Naive thymus-derived CD4-positive, alpha-beta T cell (primary cell): Measurements from ENCODE around the gene GPRC5D. TPM values are rescaled to one million over a fixed set of nuclear protein-coding genes. Genes with fewer than 3 reads are reported as not detected.

ENCODE experiments used
- ATAC-seq: fragments of 150-1000 bp; cut with Tn5 transposase; 2 replicates; pipeline ENCODE4 v1.10.0; 2021; ENCODE audit warnings: mild to moderate bottlenecking, moderate library complexity
- CTCF ChIA-PET: fragments of 350-600 bp; sonication (Branson Sonifier 250); formaldehyde crosslinking; loops from one replicate; lab custom pipeline; 2021; ENCODE audit warnings: antibody characterized with exemption; lab: Charles Lee
- POLR2A ChIA-PET: fragments of 350-600 bp; sonication (Branson Sonifier 250); formaldehyde crosslinking; loops from one replicate; lab custom pipeline; 2021; ENCODE audit warnings: antibody characterized with exemption, inconsistent platforms; lab: Charles Lee
- DNase-seq, 9 donors: peaks; one replicate each; pipeline versions ENCODE4 v3.0.0 to v3.0.0-alpha.2; 2020 to 2022; ENCODE audit warnings: mixed read lengths in 1 of 9
- H3K27ac ChIP-seq: one replicate; pipeline ENCODE4 v1.7.0; 2013; ENCODE audit warnings: mild to moderate bottlenecking, low read depth, low read length, moderate library complexity
- H3K27me3 ChIP-seq, 2 donors: one replicate each; pipeline ENCODE4 v1.7.0; 2013; ENCODE audit warnings: low read length in 2 of 2, mild to moderate bottlenecking in 2 of 2, moderate library complexity in 2 of 2; ENCODE audit not compliant: control insufficient read depth in 2 of 2, insufficient read depth in 2 of 2
- H3K36me3 ChIP-seq, 3 experiments: 1 replicate in 2 of 3; 2 replicates in 1 of 3; pipeline ENCODE4 v1.7.0; 2013; ENCODE audit warnings: low read length in 3 of 3, mild to moderate bottlenecking in 3 of 3, moderate library complexity in 1 of 3; ENCODE audit not compliant: insufficient read depth in 3 of 3, control insufficient read depth in 2 of 3
- H3K4me1 ChIP-seq, 2 donors: one replicate each; pipeline ENCODE4 v1.7.0; 2013; ENCODE audit warnings: low read length in 2 of 2, mild to moderate bottlenecking in 2 of 2, moderate library complexity in 1 of 2; ENCODE audit not compliant: control insufficient read depth in 2 of 2, insufficient read depth in 2 of 2
- H3K4me3 ChIP-seq: 2 replicates; pipeline ENCODE4 v1.7.0; 2013; ENCODE audit warnings: mild to moderate bottlenecking, low read length
- H3K9me3 ChIP-seq, 3 experiments: 1 replicate in 2 of 3; 2 replicates in 1 of 3; pipeline ENCODE4 v1.7.0; 2013; ENCODE audit warnings: low read length in 3 of 3; ENCODE audit not compliant: control insufficient read depth in 2 of 3
- H3K27ac Mint-ChIP-seq, 9 donors: one replicate each; pipeline ENCODE4 v1.8.0; 2020 to 2022; ENCODE audit warnings: mixed read lengths in 9 of 9, mild to moderate bottlenecking in 8 of 9, moderate library complexity in 5 of 9, inconsistent platforms in 2 of 9
- H3K27me3 Mint-ChIP-seq, 5 donors: one replicate each; pipeline ENCODE4 v1.8.0; 2021 to 2022; ENCODE audit warnings: mixed read lengths in 5 of 5, mild to moderate bottlenecking in 1 of 5
- H3K36me3 Mint-ChIP-seq, 5 donors: one replicate each; pipeline ENCODE4 v1.8.0; 2020 to 2022; ENCODE audit warnings: mixed read lengths in 5 of 5, mild to moderate bottlenecking in 3 of 5, inconsistent platforms in 1 of 5
- H3K4me1 Mint-ChIP-seq, 7 donors: one replicate each; pipeline ENCODE4 v1.8.0; 2020 to 2022; ENCODE audit warnings: mixed read lengths in 7 of 7, mild to moderate bottlenecking in 3 of 7, inconsistent platforms in 1 of 7
- H3K4me3 Mint-ChIP-seq, 10 donors: one replicate each; pipeline ENCODE4 v1.8.0; 2020 to 2022; ENCODE audit warnings: mild to moderate bottlenecking in 10 of 10, mixed read lengths in 10 of 10, moderate library complexity in 6 of 10, inconsistent platforms in 2 of 10
- H3K9me3 Mint-ChIP-seq, 11 donors: one replicate each; pipeline ENCODE4 v1.8.0; 2020 to 2022; ENCODE audit warnings: mixed read lengths in 11 of 11, mild to moderate bottlenecking in 4 of 11, inconsistent platforms in 1 of 11, moderate library complexity in 1 of 11
- intact Hi-C, 2 donors: fragments of 100-400 bp; cut with micrococcal nuclease; formaldehyde crosslinking; loops; one replicate each; pipeline ENCODE4 v1.15.1; 2023
- polyA plus RNA-seq, 2 donors: library from polyadenylated mRNA; unstranded; fragments of 300-500 nt; fragmentation: Illumina TruSeq; gene quantifications; one replicate each; pipeline ENCODE4 v1.2.3, GENCODE V29; 2021
- total RNA-seq, 6 experiments: library from RNA in 5 of 6; stranded (reverse) in 5 of 6; gene quantifications; 1 replicate in 5 of 6; 2 replicates in 1 of 6; pipeline ENCODE4 v1.2.3 and lab custom pipeline; 2021 to 2026

The GPRC5D gene
- total and polyA plus RNA-seq, 7 experiments from 2014 or later = 0.29 to 0.83 TPM; not detected in 5

DNA sequence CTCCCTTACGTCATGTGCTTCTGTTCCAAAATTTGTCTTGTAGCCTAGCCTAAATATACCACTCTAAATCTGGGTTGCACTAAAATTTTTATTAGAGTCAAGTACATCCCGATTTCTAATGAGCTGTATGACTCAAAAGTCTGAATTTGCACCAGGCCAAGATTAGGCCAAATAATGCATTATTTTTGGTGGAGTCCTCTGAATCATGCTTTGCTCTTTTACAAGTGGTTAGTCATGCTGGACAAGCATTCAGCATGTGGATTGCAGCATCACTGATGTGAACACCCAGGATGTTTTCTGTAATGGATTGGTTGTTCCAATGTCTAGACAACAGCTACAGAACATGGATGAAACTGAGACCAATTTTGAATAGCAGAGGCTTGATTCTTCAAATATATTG lies 24.4 kb upstream of the GPRC5D start:
- Histone ChIP-seq H3K36me3 (peaks cover 0 to 42% (median 0%) of the 10 kb centered on the region in 3 experiments), H3K27me3 (no peaks in the 10 kb centered on the region), H3K4me1 (no peaks in the 10 kb centered on the region), H3K27ac (no peak overlapping the region), H3K4me3 (no peak overlapping the region), H3K9me3 (peaks cover 0 to 13% (median 0%) of the 10 kb centered on the region in 3 experiments)
- peaks cover 27 to 53% (median 41%) of the 10 kb centered on the region in 5 donors for H3K36me3 Mint-ChIP-seq
- no peaks in the 10 kb centered on the region for H3K27me3 Mint-ChIP-seq
- no peak overlapping the region for H3K27ac Mint-ChIP-seq
- peaks cover 9 to 32% (median 20%) of the 10 kb centered on the region in 11 donors for H3K9me3 Mint-ChIP-seq
- intact Hi-C loops = no loop called here
- DNase-seq = no peak
- no peak for ATAC-seq
- ChIA-PET POLR2A (no interaction called here), CTCF (no interaction called here)
- peaks cover 0 to 3% (median 0%) of the 10 kb centered on the region in 7 donors for H3K4me1 Mint-ChIP-seq
- H3K4me3 Mint-ChIP-seq = no peak overlapping the region

DNA sequence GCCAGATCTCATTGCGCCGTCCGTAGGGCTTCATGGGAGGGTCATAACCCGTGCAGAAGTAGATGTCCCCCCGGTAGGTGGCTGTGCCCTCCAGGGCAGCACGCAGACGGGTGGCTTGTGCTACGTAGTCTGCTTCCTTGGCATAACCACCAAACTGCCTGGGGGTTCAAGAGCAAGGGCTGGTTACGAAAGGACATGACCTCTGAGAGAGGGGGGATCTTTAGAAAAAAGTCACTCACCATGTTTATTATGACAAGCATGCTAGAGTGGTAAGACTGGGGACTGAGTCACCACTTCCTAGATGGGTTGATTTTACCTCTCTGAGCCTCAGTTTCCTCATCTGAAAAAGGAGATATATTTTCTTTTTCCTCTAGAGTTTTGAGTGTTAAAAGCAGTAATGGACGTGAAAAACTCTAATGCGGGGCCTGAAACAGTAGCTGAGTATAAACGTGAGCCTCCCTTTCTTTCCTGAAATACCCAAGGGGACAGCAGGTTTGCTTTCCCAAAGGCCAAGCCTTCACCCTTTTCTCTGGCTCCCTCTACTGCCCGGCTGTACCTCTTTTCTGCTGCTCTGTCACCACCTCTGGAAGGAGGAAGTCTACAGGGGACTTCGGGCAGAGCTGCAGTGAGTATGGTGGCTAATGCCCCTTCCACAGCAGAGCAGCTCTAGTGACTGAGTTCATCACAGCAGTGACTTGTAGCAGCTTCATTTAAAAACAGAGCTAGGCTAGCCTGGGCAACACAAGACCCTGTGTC lies 23.5 kb upstream of the GPRC5D start:
- Histone ChIP-seq H3K27me3 (no peaks in the 10 kb centered on the region), H3K4me3 (no peak overlapping the region), H3K9me3 (peaks cover 0 to 13% (median 0%) of the 10 kb centered on the region in 3 experiments), H3K27ac (no peak overlapping the region), H3K4me1 (no peaks in the 10 kb centered on the region), H3K36me3 (peaks cover 0 to 37% (median 0%) of the 10 kb centered on the region in 3 experiments)
- ChIA-PET CTCF (no interaction called here), POLR2A (no interaction called here)
- Mint-ChIP-seq H3K27me3 (no peaks in the 10 kb centered on the region), H3K4me3 (no peak overlapping the region), H3K27ac (peak overlapping the region in 1 of 9 donors; percentile 12), H3K4me1 (peaks cover 0 to 3% (median 0%) of the 10 kb centered on the region in 7 donors), H3K36me3 (peaks cover 27 to 59% (median 47%) of the 10 kb centered on the region in 5 donors), H3K9me3 (peaks cover 9 to 32% (median 20%) of the 10 kb centered on the region in 11 donors)
- ATAC-seq (peak; percentile 46), DNase-seq (no peak)
- intact Hi-C loops = loop anchor here in 1 of 2 donors (2.0 kb wide), 1 partner anchor 59 kb away; no protein-coding TSS in a partner anchor

DNA sequence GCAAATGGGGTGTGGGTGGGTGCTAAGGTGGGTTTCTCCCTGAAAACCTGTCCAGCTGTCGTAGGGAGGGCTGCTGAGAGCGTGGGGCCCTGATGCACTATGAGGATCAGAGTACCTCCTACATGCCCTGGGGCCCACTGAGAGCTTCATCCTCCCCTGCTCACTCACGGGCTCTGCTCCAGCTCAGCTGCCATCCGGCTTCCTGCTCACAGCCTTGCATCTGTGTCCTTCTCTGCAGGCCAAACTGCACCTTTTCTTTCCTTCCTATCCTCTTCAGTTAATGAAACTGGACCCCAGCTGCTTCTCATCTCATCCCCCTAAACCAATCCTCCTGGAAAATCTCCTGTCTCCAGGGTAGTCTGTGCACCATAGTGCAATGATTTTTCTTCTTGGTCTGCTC lies 22.2 kb upstream of the GPRC5D start:
- intact Hi-C loops = loop anchor here in 1 of 2 donors (2.0 kb wide), 1 partner anchor 57 kb away; no protein-coding TSS in a partner anchor
- ChIA-PET CTCF (interaction anchor here (0.6 to 0.7 kb wide), 2 partner anchors 10 to 48 kb away, joined by 3 read pairs; no protein-coding TSS in a partner anchor), POLR2A (no interaction called here)
- Mint-ChIP-seq H3K27me3 (no peaks in the 10 kb centered on the region), H3K4me3 (no peak overlapping the region), H3K9me3 (peaks cover 9 to 32% (median 20%) of the 10 kb centered on the region in 11 donors), H3K4me1 (peaks cover 0 to 3% (median 0%) of the 10 kb centered on the region in 7 donors), H3K27ac (peak overlapping the region in 1 of 9 donors; percentile 22), H3K36me3 (peaks cover 27 to 65% (median 47%) of the 10 kb centered on the region in 5 donors)
- H3K27me3 ChIP-seq = no peaks in the 10 kb centered on the region
- DNase-seq = no peak
- peaks cover 0 to 13% (median 0%) of the 10 kb centered on the region in 3 experiments for H3K9me3 ChIP-seq
- H3K36me3 ChIP-seq = peaks cover 0 to 28% (median 0%) of the 10 kb centered on the region in 3 experiments
- H3K27ac ChIP-seq = no peak overlapping the region
- H3K4me3 ChIP-seq = no peak overlapping the region
- no peaks in the 10 kb centered on the region for H3K4me1 ChIP-seq
- ATAC-seq = no peak

DNA sequence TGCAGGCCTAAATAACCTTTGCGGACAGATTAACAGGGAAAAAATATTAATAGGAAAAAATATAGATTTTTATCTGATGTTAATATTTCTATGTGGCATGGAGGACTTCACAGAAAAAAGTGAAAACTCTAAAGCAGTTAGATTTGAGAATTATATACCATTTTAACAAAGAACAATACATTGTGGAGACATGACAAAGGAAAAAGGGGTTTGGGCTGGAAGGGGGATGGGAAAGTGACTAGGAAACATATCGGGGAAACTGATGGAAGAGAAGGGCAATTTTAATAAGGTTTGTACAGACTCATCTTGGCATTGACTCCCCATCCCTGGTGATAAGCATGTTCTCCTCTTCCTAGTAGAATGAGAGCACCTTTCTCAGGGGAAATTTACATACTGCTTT lies 21.0 kb upstream of the GPRC5D start:
- H3K27me3 ChIP-seq = no peaks in the 10 kb centered on the region
- no peaks in the 10 kb centered on the region for H3K4me1 ChIP-seq
- Mint-ChIP-seq H3K9me3 (peaks cover 9 to 32% (median 20%) of the 10 kb centered on the region in 11 donors), H3K4me3 (no peak overlapping the region), H3K4me1 (peaks cover 0 to 3% (median 0%) of the 10 kb centered on the region in 7 donors), H3K36me3 (peaks cover 30 to 72% (median 52%) of the 10 kb centered on the region in 5 donors), H3K27me3 (no peaks in the 10 kb centered on the region), H3K27ac (no peak overlapping the region)
- no peak for DNase-seq
- no peak overlapping the region for H3K27ac ChIP-seq
- peaks cover 0 to 13% (median 0%) of the 10 kb centered on the region in 3 experiments for H3K9me3 ChIP-seq
- ChIA-PET CTCF (no interaction called here), POLR2A (no interaction called here)
- H3K4me3 ChIP-seq = no peak overlapping the region
- no peak for ATAC-seq
- intact Hi-C loops = no loop called here
- peaks cover 0 to 28% (median 0%) of the 10 kb centered on the region in 3 experiments for H3K36me3 ChIP-seq

DNA sequence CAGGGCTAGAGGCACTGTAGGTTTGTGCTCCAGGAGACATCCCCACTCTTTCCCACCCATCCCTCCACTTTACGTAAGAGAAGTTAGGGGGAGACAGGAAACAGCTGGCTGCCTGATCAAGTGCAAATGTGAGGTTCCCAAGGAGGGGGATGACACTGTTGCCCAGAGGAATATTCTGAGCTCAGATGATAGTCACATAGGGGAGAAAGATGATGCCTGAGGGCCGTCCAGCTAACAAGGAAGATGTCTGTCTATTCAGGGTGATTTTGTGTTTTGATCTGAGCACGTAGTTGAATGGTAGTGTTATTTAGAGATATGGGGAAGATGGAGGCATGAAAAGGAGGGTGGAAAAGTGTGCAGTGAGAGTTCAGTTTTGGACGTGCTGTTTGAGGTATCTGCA lies 13.9 kb upstream of the GPRC5D start:
- ChIA-PET CTCF (no interaction called here), POLR2A (no interaction called here)
- Histone ChIP-seq H3K4me1 (no peaks in the 10 kb centered on the region), H3K4me3 (no peak overlapping the region), H3K36me3 (no peaks in the 10 kb centered on the region), H3K27ac (no peak overlapping the region), H3K27me3 (no peaks in the 10 kb centered on the region), H3K9me3 (no peaks in the 10 kb centered on the region)
- peaks cover 0 to 8% (median 0%) of the 10 kb centered on the region in 11 donors for H3K9me3 Mint-ChIP-seq
- DNase-seq (no peak), ATAC-seq (no peak)
- H3K4me1 Mint-ChIP-seq = peaks cover 0 to 11% (median 0%) of the 10 kb centered on the region in 7 donors
- H3K27me3 Mint-ChIP-seq = no peaks in the 10 kb centered on the region
- peaks cover 8 to 32% (median 12%) of the 10 kb centered on the region in 5 donors for H3K36me3 Mint-ChIP-seq
- intact Hi-C loops = no loop called here
- H3K4me3 Mint-ChIP-seq = no peak overlapping the region
- no peak overlapping the region for H3K27ac Mint-ChIP-seq

DNA sequence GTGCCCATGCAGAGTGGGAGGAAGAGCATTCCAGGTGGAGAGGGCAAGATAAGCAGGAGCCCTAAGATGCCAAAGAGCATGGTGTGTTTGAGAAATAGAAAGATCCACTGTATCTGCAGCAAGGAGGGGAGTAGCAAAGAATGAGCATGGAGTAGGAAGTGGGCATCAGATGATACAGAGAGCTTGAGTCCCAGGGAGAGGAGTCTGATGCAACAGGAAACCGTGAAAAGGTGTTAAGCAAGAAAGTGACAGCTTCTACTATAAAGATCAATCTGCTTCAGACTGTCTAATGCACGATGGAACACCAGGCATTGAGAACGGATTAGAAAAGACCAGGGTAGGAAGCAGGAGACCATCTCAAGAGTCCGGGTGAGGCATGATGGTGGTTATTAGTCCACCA lies 12.3 kb upstream of the GPRC5D start:
- no peaks in the 10 kb centered on the region for H3K36me3 ChIP-seq
- no peak for ATAC-seq
- Mint-ChIP-seq H3K4me3 (no peak overlapping the region), H3K9me3 (peaks cover 0 to 8% (median 0%) of the 10 kb centered on the region in 11 donors), H3K4me1 (peaks cover 0 to 11% (median 0%) of the 10 kb centered on the region in 7 donors), H3K27me3 (no peaks in the 10 kb centered on the region), H3K36me3 (peaks cover 8 to 25% (median 11%) of the 10 kb centered on the region in 5 donors), H3K27ac (peak overlapping the region in 1 of 9 donors; percentile 8)
- intact Hi-C loops = no loop called here
- H3K9me3 ChIP-seq = no peaks in the 10 kb centered on the region
- H3K4me1 ChIP-seq = no peaks in the 10 kb centered on the region
- ChIA-PET CTCF (interaction anchor here (0.6 kb wide), 1 partner anchor 136 kb away, joined by 4 read pairs; no protein-coding TSS in a partner anchor), POLR2A (no interaction called here)
- DNase-seq = no peak
- no peak overlapping the region for H3K27ac ChIP-seq
- H3K27me3 ChIP-seq = no peaks in the 10 kb centered on the region
- no peak overlapping the region for H3K4me3 ChIP-seq
